AG04450 (cell line): ENCODE results near the gene GPR137. TPM values are rescaled to one million over a fixed set of nuclear protein-coding genes. Genes with fewer than 3 reads are reported as not detected.

Source experiments
- CTCF ChIA-PET: fragments of 300-600, 350-600 bp; formaldehyde crosslinking; extraction: SDS; loops from one replicate; lab custom pipeline; 2022; ENCODE audit warnings: antibody characterized with exemption, inconsistent platforms; lab: Charles Lee
- POLR2A ChIA-PET: fragments of 350-600 bp; formaldehyde crosslinking; extraction: SDS; loops from one replicate; lab custom pipeline; 2021; ENCODE audit warnings: antibody characterized with exemption, inconsistent platforms; lab: Yijun Ruan, JAX
- DNase-seq: peaks from one replicate; pipeline ENCODE4 v3.0.0-alpha.2; 2011; ENCODE audit warnings: low read depth, low spot score
- H3K27ac ChIP-seq: one replicate; pipeline ENCODE4 v1.5.1; 2012; ENCODE audit warnings: low read depth, low read length, control low read depth
- H3K27me3 ChIP-seq: one replicate; pipeline ENCODE4 v1.6.0; 2012; ENCODE audit warnings: low read length; ENCODE audit not compliant: control insufficient read depth, insufficient read depth
- H3K4me3 ChIP-seq: 2 replicates; pipeline ENCODE4 v1.5.1; 2011; ENCODE audit warnings: mild to moderate bottlenecking, low read depth, low read length, control low read depth
- H3K9me3 ChIP-seq: 2 replicates; pipeline ENCODE4 v1.5.1; 2012; ENCODE audit warnings: low read length; ENCODE audit not compliant: control insufficient read depth, insufficient read depth
- polyA plus RNA-seq: library from polyadenylated mRNA; depleted of rRNA; stranded (reverse); fragments of >200 nt; gene quantifications from 2 replicates; pipeline ENCODE4 v1.2.3, GENCODE V29; 2011
- TF ChIP-seq, protein P1 (sequence below): IDR thresholded peaks from 2 replicates; pipeline ENCODE4 v1.5.1; 2011; ENCODE audit warnings: low read depth, low read length, control low read depth, inconsistent platforms

GPR137 gene
- polyA plus RNA-seq, 1 experiment = 12.4 TPM

GRCh38 chr11:64265176-64266160 is 20.2 kb upstream of the GPR137 start:
- TF ChIP-seq, protein P1, sequence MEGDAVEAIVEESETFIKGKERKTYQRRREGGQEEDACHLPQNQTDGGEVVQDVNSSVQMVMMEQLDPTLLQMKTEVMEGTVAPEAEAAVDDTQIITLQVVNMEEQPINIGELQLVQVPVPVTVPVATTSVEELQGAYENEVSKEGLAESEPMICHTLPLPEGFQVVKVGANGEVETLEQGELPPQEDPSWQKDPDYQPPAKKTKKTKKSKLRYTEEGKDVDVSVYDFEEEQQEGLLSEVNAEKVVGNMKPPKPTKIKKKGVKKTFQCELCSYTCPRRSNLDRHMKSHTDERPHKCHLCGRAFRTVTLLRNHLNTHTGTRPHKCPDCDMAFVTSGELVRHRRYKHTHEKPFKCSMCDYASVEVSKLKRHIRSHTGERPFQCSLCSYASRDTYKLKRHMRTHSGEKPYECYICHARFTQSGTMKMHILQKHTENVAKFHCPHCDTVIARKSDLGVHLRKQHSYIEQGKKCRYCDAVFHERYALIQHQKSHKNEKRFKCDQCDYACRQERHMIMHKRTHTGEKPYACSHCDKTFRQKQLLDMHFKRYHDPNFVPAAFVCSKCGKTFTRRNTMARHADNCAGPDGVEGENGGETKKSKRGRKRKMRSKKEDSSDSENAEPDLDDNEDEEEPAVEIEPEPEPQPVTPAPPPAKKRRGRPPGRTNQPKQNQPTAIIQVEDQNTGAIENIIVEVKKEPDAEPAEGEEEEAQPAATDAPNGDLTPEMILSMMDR = no peak
- ChIA-PET CTCF (interaction anchor here (2.5 kb wide), 1 partner anchor 15 kb away, joined by 12 read pairs; the partner anchor contains the start of gene PLCB3), POLR2A (interaction anchor here (0.6 kb wide), 2 partner anchors 84 to 575 kb away, joined by 3 read pairs; no protein-coding TSS in a partner anchor)
- Histone ChIP-seq H3K4me3 (no peak overlapping the region), H3K27ac (no peak overlapping the region), H3K9me3 (no peaks in the 10 kb centered on the region; the same call in 1 of the 2 replicates), H3K27me3 (no peaks in the 10 kb centered on the region)
- no peak for DNase-seq

DNA sequence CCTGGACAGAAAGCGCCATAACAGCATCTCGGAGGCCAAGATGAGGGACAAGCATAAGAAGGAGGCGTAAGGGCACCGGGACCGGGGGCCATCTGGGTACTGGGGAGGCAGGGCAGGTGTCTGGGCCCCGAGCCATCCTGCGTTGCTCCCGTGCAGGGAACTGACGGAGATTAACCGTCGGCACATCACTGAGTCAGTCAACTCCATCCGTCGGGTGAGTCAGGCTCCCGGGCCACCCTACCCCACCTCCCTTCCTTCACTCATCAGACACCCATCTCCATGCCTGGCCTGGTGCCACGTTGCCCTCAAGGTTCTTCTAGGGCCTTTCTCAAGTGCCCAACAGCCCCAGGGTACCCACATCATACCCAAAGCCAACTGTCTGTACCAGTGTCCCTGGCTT is 19.3 kb upstream of the GPR137 start:
- TF ChIP-seq, protein P1 = no peak
- no peak overlapping the region for H3K27ac ChIP-seq
- no peak for DNase-seq
- no peaks in the 10 kb centered on the region for H3K27me3 ChIP-seq
- CTCF ChIA-PET = no interaction called here
- POLR2A ChIA-PET = interaction anchor here (0.6 kb wide), 1 partner anchor 574 kb away, joined by 3 read pairs; no protein-coding TSS in a partner anchor
- no peak overlapping the region for H3K4me3 ChIP-seq
- no peaks in the 10 kb centered on the region; the same call in 1 of the 2 replicates for H3K9me3 ChIP-seq

DNA sequence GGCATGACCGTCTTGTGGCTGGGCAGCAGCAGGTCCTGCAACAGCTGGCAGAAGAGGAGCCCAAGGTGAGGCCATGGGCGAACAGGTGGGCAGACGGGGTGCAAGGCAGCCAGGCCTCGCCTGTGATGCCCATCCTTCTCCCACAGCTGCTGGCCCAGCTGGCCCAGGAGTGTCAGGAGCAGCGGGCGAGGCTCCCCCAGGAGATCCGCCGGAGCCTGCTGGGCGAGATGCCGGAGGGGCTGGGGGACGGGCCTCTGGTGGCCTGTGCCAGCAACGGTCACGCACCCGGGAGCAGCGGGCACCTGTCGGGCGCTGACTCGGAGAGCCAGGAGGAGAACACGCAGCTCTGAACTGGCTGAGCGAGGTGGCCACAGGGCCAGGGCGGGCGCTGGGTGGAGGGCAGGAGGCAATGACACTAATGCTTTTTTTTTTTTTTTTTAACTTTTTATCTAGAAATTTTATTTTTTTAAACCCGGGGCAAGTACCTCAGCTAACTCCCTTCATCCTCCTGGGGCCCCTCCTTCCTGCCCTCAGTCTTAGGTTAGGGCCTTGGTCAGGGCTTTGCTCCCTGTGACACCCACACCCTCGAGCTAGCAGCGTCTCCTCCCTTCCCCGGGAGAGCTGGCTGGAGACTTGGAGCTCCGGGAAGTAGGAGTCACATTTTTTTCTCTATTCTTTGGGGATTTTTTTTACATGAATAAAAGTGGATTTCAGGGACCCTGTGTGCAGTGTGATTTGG is 18.3 kb upstream of the GPR137 start:
- CTCF ChIA-PET = interaction anchor here (0.6 to 4.0 kb wide), 5 partner anchors 16 to 1437 kb away, joined by 3 to 23 read pairs (median 9); partner anchors contain the start of gene PLCB3
- TF ChIP-seq, protein P1 = no peak

GRCh38 chr11:64268025-64268892 is 17.4 kb upstream of the GPR137 start:
- TF ChIP-seq, protein P1 = no peak
- ChIA-PET CTCF (interaction anchor here (0.5 to 4.0 kb wide), 7 partner anchors 17 to 87 kb away, joined by 3 to 23 read pairs (median 4); partner anchors contain the start of genes FKBP2 and PLCB3), POLR2A (interaction anchor here (0.7 to 4.1 kb wide), 6 partner anchors 10 to 83 kb away, joined by 3 to 28 read pairs (median 4); partner anchors contain the start of genes BAD, GPR137, PPP1R14B and STIP1)
- H3K9me3 ChIP-seq = no peaks in the 10 kb centered on the region; the same call in 1 of the 2 replicates
- no peak for DNase-seq
- peak overlapping the region; percentile 95 for H3K27ac ChIP-seq
- no peaks in the 10 kb centered on the region for H3K27me3 ChIP-seq
- peak overlapping the region; percentile 66 for H3K4me3 ChIP-seq

More for the DNA sequence above, 18.3 kb upstream of the GPR137 start:
- no peak for DNase-seq
- Histone ChIP-seq H3K27me3 (no peaks in the 10 kb centered on the region), H3K27ac (no peak overlapping the region), H3K9me3 (no peaks in the 10 kb centered on the region; the same call in 1 of the 2 replicates), H3K4me3 (no peak overlapping the region)
- POLR2A ChIA-PET = interaction anchor here (1.5 kb wide), 1 partner anchor 20 kb away, joined by 4 read pairs; the partner anchor contains the start of gene PPP1R14B
